Spleen (tissue), 11 donors: ENCODE data around the gene CEP112. TPM values are rescaled to one million over a fixed set of nuclear protein-coding genes. Genes with fewer than 3 reads are reported as not detected.

ENCODE experiments used
- DNase-seq: peaks from one replicate; pipeline ENCODE4 v3.0.0-alpha.2; 2020
- H3K27ac ChIP-seq, 8 donors: fragments of 200-600 bp; sonication (generic) in 7 of 8; 1 replicate in 4 of 8; 2 replicates in 4 of 8; pipeline versions ENCODE4 v1.5.0 to v1.8.0; 2016 to 2021; ENCODE audit warnings: inconsistent platforms in 4 of 8, mild to moderate bottlenecking in 4 of 8, moderate library complexity in 1 of 8
- H3K27me3 ChIP-seq, 7 donors: fragments of 200-600 bp; sonication (generic) in 6 of 7; replicated peaks in 1 of 7; 1 replicate in 4 of 7; 2 replicates in 3 of 7; pipeline versions ENCODE4 v1.5.0 to v1.8.0; 2016 to 2021; ENCODE audit warnings: inconsistent platforms in 3 of 7, mild to moderate bottlenecking in 1 of 7
- H3K36me3 ChIP-seq, 6 donors: fragments of 200-600 bp; sonication (generic) in 5 of 6; 1 replicate in 4 of 6; 2 replicates in 2 of 6; pipeline versions ENCODE4 v1.5.0 to v1.8.0; 2016 to 2021; ENCODE audit warnings: inconsistent platforms in 2 of 6
- H3K4me1 ChIP-seq, 6 donors: fragments of 200-600 bp; sonication (generic) in 5 of 6; 1 replicate in 3 of 6; 2 replicates in 3 of 6; pipeline versions ENCODE4 v1.5.0 to v1.8.0; 2016 to 2021; ENCODE audit warnings: inconsistent platforms in 3 of 6
- H3K4me3 ChIP-seq, 8 donors: fragments of 200-600 bp; sonication (generic) in 7 of 8; 1 replicate in 4 of 8; 2 replicates in 4 of 8; pipeline versions ENCODE4 v1.5.0 to v1.8.0; 2016 to 2021; ENCODE audit warnings: inconsistent platforms in 4 of 8, mild to moderate bottlenecking in 4 of 8, moderate library complexity in 2 of 8
- H3K9me3 ChIP-seq, 8 donors: fragments of 200-600 bp; sonication (generic) in 7 of 8; 1 replicate in 4 of 8; 2 replicates in 4 of 8; pipeline versions ENCODE4 v1.5.0 to v1.8.0; 2016 to 2021; ENCODE audit warnings: inconsistent platforms in 4 of 8
- CTCF ChIP-seq, 11 experiments: fragments of 200-600 bp in 7 of 11; fragments of 450-650 bp in 4 of 11; sonication (generic) in 4 of 11; IDR thresholded peaks in 8 of 11; conservative IDR thresholded peaks in 3 of 11; 1 replicate in 7 of 11; 2 replicates in 4 of 11; pipeline versions ENCODE4 v1.4.0 to v1.8.0; 2016 to 2021; ENCODE audit warnings: antibody characterized with exemption in 11 of 11, inconsistent platforms in 4 of 11, mild to moderate bottlenecking in 1 of 11
- POLR2A ChIP-seq, 3 donors: fragments of 450-650 bp; IDR thresholded peaks; one replicate each; pipeline ENCODE4 v1.5.1; 2017; ENCODE audit warnings: antibody characterized with exemption in 3 of 3, mild to moderate bottlenecking in 1 of 3
- POLR2AphosphoS5 ChIP-seq, 3 donors: sonication (generic); formaldehyde crosslinking; IDR thresholded peaks; one replicate each; pipeline ENCODE4 v1.5.1; 2017; ENCODE audit warnings: antibody characterized with exemption in 3 of 3
- WGBS, 5 donors: extraction: QIAGEN DNeasy Blood & Tissue Kit in 3 of 5; methylation state at CpG; one replicate each; pipeline versions ENCODE4 v1.1.5 to v1.1.7; 2013 to 2018; 5-methylcytosine and 5-hydroxymethylcytosine counted together
- intact Hi-C: fragments of 100-400 bp; cut with DNase I; formaldehyde crosslinking; loops from one replicate; pipeline ENCODE4 v1.15.0; 2023; ENCODE audit warnings: low total_unique reads
- polyA plus RNA-seq, 3 donors: library from polyadenylated mRNA; stranded (reverse); fragments of 200-250 nt; gene quantifications; one replicate each; pipeline ENCODE4 v1.2.1, GENCODE V29; 2013
- total RNA-seq, 7 donors: library from RNA; depleted of rRNA in 3 of 7; stranded (reverse); fragments of >200 nt in 3 of 7; fragmentation: NEBNext Ultra II Directional in 4 of 7; extraction: Animal tissue kit (Norgen Biotek cat#: 25700) in 4 of 7; gene quantifications; one replicate each; pipeline versions ENCODE4 v1.1.0 to v1.2.1, GENCODE V29; 2016 to 2021
- donor health status: healthy with polysubstance abuse.
- donor health status: DM: no; HTN: no; CAD: no; lungs with moderate emphysema.
- donor health status: DM: no; HTN: no; CAD: no.
- donor health status: Bipolar disorder and iron deficiency.
- donor health status: healthy.
- donor health status: DM: no; HTN: no; CAD: no.
- donor health status: DM: yes; HTN: yes; CAD: no.

CEP112 gene
- total and polyA plus RNA-seq, 10 donors = 3.1 to 31.0 (median 16.8) TPM

- H3K27ac ChIP-seq = no peak overlapping the region
- intact Hi-C loops = no loop called here
- no peak for DNase-seq
- H3K9me3 ChIP-seq = peaks cover 0 to 39% (median 32%) of the 10 kb centered on the region in 8 donors
- H3K27me3 ChIP-seq = no peaks in the 10 kb centered on the region
- H3K4me3 ChIP-seq = no peak overlapping the region
- no peaks in the 10 kb centered on the region for H3K4me1 ChIP-seq
- TF ChIP-seq POLR2A (IDR thresholded peaks at IDR 0.05) (no peak), CTCF (IDR thresholded peaks at IDR 0.05 in 8 of 11, conservative IDR thresholded peaks at IDR 0.05 in 3 of 11) (no peak), POLR2AphosphoS5 (IDR thresholded peaks at IDR 0.05) (no peak)
- peaks cover 0 to 19% (median 3%) of the 10 kb centered on the region in 6 donors for H3K36me3 ChIP-seq
Observed at GRCh38 chr17:66025551-66025950, 166.4 kb downstream of the CEP112 start.

GRCh38 chr17:66021757-66022156 is 170.2 kb downstream of the CEP112 start:
- Histone ChIP-seq H3K27ac (no peak overlapping the region), H3K27me3 (no peaks in the 10 kb centered on the region), H3K36me3 (peaks cover 0 to 14% (median 2%) of the 10 kb centered on the region in 6 donors), H3K9me3 (peaks cover 0 to 39% (median 32%) of the 10 kb centered on the region in 8 donors), H3K4me1 (no peaks in the 10 kb centered on the region), H3K4me3 (no peak overlapping the region)
- DNase-seq = no peak
- intact Hi-C loops = no loop called here
- WGBS, 5 donors = 46 to 67% (median 58%) methylated on average over 3 of the region's 3 CpGs
- no peak for TF ChIP-seq CTCF (IDR thresholded peaks at IDR 0.05 in 8 of 11, conservative IDR thresholded peaks at IDR 0.05 in 3 of 11)

GRCh38 chr17:66018786-66019185 is 173.1 kb downstream of the CEP112 start:
- 23 to 30% (median 29%) methylated on average over 2 of the region's 2 CpGs for WGBS, 5 donors
- no peaks in the 10 kb centered on the region for H3K4me1 ChIP-seq
- intact Hi-C loops = no loop called here
- H3K4me3 ChIP-seq = no peak overlapping the region
- DNase-seq = no peak
- no peak overlapping the region for H3K27ac ChIP-seq
- TF ChIP-seq POLR2A (IDR thresholded peaks at IDR 0.05) = no peak
- no peak for TF ChIP-seq CTCF (IDR thresholded peaks at IDR 0.05 in 8 of 11, conservative IDR thresholded peaks at IDR 0.05 in 3 of 11)
- TF ChIP-seq POLR2AphosphoS5 (IDR thresholded peaks at IDR 0.05) = no peak
- H3K36me3 ChIP-seq = peaks cover 0 to 9% (median 0%) of the 10 kb centered on the region in 6 donors
- H3K9me3 ChIP-seq = peaks cover 0 to 21% (median 16%) of the 10 kb centered on the region in 8 donors
- H3K27me3 ChIP-seq = no peaks in the 10 kb centered on the region

GRCh38 chr17:66016231-66016630 is 175.7 kb downstream of the CEP112 start:
- intact Hi-C loops = no loop called here
- WGBS, 5 donors = 56 to 60% (median 58%) methylated on average over 3 of the region's 3 CpGs
- H3K27me3 ChIP-seq = no peaks in the 10 kb centered on the region
- DNase-seq = no peak
- TF ChIP-seq CTCF (IDR thresholded peaks at IDR 0.05 in 8 of 11, conservative IDR thresholded peaks at IDR 0.05 in 3 of 11) (no peak), POLR2AphosphoS5 (IDR thresholded peaks at IDR 0.05) (no peak), POLR2A (IDR thresholded peaks at IDR 0.05) (no peak)
- no peak overlapping the region for H3K4me3 ChIP-seq
- no peak overlapping the region for H3K27ac ChIP-seq
- H3K4me1 ChIP-seq = no peaks in the 10 kb centered on the region
- no peaks in the 10 kb centered on the region for H3K9me3 ChIP-seq
- peaks cover 0 to 1% (median 0%) of the 10 kb centered on the region in 6 donors for H3K36me3 ChIP-seq
